ENCODE measurements around the gene RTN1. TPM values are rescaled to one million over a fixed set of nuclear protein-coding genes. Genes with fewer than 3 reads are reported as not detected.
A peak's percentile ranks its signal among the peaks of the same experiment; 100 is the strongest.

The RTN1 gene
- total and polyA plus RNA-seq, 10 of the 15 experiments (the other 5 are each of a cell fraction or from before 2014, with no cell fraction given), result 0.03 to 0.55 (median 0.13) TPM; not detected in 4

GRCh38 chr14:59919570-59920377, 49.2 kb upstream of the RTN1 start, which contains the start of gene LRRC9 (continued):
- TF ChIP-seq BHLHE40 (IDR thresholded peaks at IDR 0.05; ENCODE audit: borderline replicate concordance in 1 of 2, low read depth in 2 of 2, low read length in 1 of 2) (peak in 1 of 2 experiments; percentile 24; a peak in 1 of 4 replicates), TCF7 (IDR thresholded peaks at IDR 0.05; ENCODE audit: borderline replicate concordance) (no peak), FOXM1 (IDR thresholded peaks at IDR 0.05; ENCODE audit: low read depth, low read length) (no peak), TARDBP (IDR thresholded peaks at IDR 0.05; ENCODE audit: borderline replicate concordance) (no peak), TAF1 (IDR thresholded peaks at IDR 0.05; ENCODE audit: borderline replicate concordance, low read depth, low read length) (no peak)

GRCh38 chr14:59918824-59919569, 48.4 kb upstream of the RTN1 start:
- H3K4me3 ChIP-seq, result peak overlapping the region; percentile 45; the same call in 1 of the 2 replicates

More at GRCh38 chr14:59918824-59919569, 48.4 kb upstream of the RTN1 start:
- 4% methylated on average over 18 of the region's 18 CpGs for WGBS (ENCODE audit: insufficient coverage, insufficient replicate concordance, low lambda C conversion rate, missing lambda C conversion rate)
- SMC1A ChIA-PET (ENCODE audit: uncharacterized antibody, unreplicated experiment), result interaction anchor here (0.9 to 2.8 kb wide), 5 partner anchors 16 to 643 kb away, joined by 3 to 12 read pairs (median 5); no protein-coding TSS in a partner anchor
- POLR2A ChIA-PET, result no interaction called here
- no TSS peak for BruUV-seq (replicated peaks)
- DNase-seq (ENCODE audit: low read depth, low spot score) (no peak), ATAC-seq (peak; percentile 83), FAIRE-seq (peak; percentile 61)
- H4K20me1 ChIP-seq (ENCODE audit: control insufficient read depth, insufficient read depth), result no peaks in the 10 kb centered on the region
- H3K27ac ChIP-seq (ENCODE audit: control insufficient read depth, insufficient read depth), result no peak overlapping the region
- intact Hi-C loops (cut with micrococcal nuclease; ENCODE audit: unreplicated experiment), result loop anchor here (2.0 kb wide), 1 partner anchor 286 kb away; no protein-coding TSS in a partner anchor
- peak; percentile 49; the same call in 1 of the 2 replicates for TF ChIP-seq SMC3 (IDR thresholded peaks at IDR 0.05; ENCODE audit: borderline replicate concordance, low read length)
- peak; percentile 21 to 45 (median 38); a peak in 5 of 6 replicates for TF ChIP-seq CTCF (IDR thresholded peaks at IDR 0.05 in 2 of 3, conservative IDR thresholded peaks at IDR 0.05 in 1 of 3; ENCODE audit: control insufficient read depth in 2 of 3, extremely low read depth in 1 of 3, insufficient read depth in 1 of 3, low read depth in 3 of 3, low read length in 3 of 3)
- peak; percentile 26; the same call in 1 of the 2 replicates for TF ChIP-seq RAD21 (IDR thresholded peaks at IDR 0.05; ENCODE audit: insufficient read depth, low read depth, low read length)
- TF ChIP-seq, protein P1, sequence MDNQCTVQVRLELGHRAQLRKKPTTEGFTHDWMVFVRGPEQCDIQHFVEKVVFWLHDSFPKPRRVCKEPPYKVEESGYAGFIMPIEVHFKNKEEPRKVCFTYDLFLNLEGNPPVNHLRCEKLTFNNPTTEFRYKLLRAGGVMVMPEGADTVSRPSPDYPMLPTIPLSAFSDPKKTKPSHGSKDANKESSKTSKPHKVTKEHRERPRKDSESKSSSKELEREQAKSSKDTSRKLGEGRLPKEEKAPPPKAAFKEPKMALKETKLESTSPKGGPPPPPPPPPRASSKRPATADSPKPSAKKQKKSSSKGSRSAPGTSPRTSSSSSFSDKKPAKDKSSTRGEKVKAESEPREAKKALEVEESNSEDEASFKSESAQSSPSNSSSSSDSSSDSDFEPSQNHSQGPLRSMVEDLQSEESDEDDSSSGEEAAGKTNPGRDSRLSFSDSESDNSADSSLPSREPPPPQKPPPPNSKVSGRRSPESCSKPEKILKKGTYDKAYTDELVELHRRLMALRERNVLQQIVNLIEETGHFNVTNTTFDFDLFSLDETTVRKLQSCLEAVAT (IDR thresholded peaks at IDR 0.05), result no peak
- TF ChIP-seq RBBP5 (conservative IDR thresholded peaks at IDR 0.05), result no peak
- TF ChIP-seq BHLHE40 (IDR thresholded peaks at IDR 0.05; ENCODE audit: borderline replicate concordance in 1 of 2, low read depth in 2 of 2, low read length in 1 of 2), result peak; percentile 78 to 82; a peak in 3 of 4 replicates
- 0 out of 2 replicates have a peak, but pooled peaks have one; percentile 28 for TF ChIP-seq RUNX3 (IDR thresholded peaks at IDR 0.05; ENCODE audit: low read length)
- peak overlapping the region; percentile 37 for H2AFZ ChIP-seq (ENCODE audit: control insufficient read depth, low read depth, low read length)
- RAD21 ChIA-PET (ENCODE audit: unreplicated experiment), result no interaction called here
- H3K9ac ChIP-seq (ENCODE audit: control insufficient read depth, insufficient read depth, low read length), result no peak overlapping the region
- H3K9me3 ChIP-seq (replicated peaks; ENCODE audit: control insufficient read depth, insufficient read depth, low read length), result no peaks in the 10 kb centered on the region; the same call in 2 of the 3 replicates
- H3K4me1 ChIP-seq (ENCODE audit: control insufficient read depth, insufficient read depth, low read length), result peaks cover 3% of the 10 kb centered on the region; the same call in 1 of the 2 replicates
- CTCF ChIA-PET, result interaction anchor here (0.9 to 2.4 kb wide), 8 partner anchors 15 to 286 kb away, joined by 3 to 18 read pairs (median 4); no protein-coding TSS in a partner anchor
- in situ Hi-C loops (cut with MboI), result no loop called here
- H3K36me3 ChIP-seq (ENCODE audit: control insufficient read depth in 2 of 2, insufficient read depth in 2 of 2, low read length in 1 of 2), result no peaks in the 10 kb centered on the region
- no peaks in the 10 kb centered on the region for H3K79me2 ChIP-seq (ENCODE audit: control insufficient read depth, insufficient read depth, low read length)
- H3K4me2 ChIP-seq (ENCODE audit: control insufficient read depth, insufficient read depth), result peak overlapping the region; percentile 77
- peaks cover 0 to 5% of the 10 kb centered on the region in 2 experiments; a peak in 2 of 4 replicates for H3K27me3 ChIP-seq (replicated peaks in 1 of 2; ENCODE audit: control insufficient read depth in 2 of 2, insufficient read depth in 2 of 2, low read length in 1 of 2)
